GM23248 (cell line): Measurements from ENCODE around the gene MYO1D.

Experiments
- EZH2 ChIP-seq: fragments of 200-600 bp; sonication (generic); IDR thresholded peaks from 2 replicates; pipeline ENCODE4 v1.6.1; 2018; ENCODE audit warnings: antibody characterized with exemption, mild to moderate bottlenecking; ENCODE audit not compliant: insufficient read depth, poor library complexity, severe bottlenecking
- EZH2phosphoT487 ChIP-seq: fragments of 200-600 bp; sonication (generic); IDR thresholded peaks from 2 replicates; pipeline ENCODE4 v1.6.1; 2018; ENCODE audit warnings: antibody characterized with exemption, moderate library complexity, mild to moderate bottlenecking, low read depth; ENCODE audit not compliant: insufficient read depth

DNA sequence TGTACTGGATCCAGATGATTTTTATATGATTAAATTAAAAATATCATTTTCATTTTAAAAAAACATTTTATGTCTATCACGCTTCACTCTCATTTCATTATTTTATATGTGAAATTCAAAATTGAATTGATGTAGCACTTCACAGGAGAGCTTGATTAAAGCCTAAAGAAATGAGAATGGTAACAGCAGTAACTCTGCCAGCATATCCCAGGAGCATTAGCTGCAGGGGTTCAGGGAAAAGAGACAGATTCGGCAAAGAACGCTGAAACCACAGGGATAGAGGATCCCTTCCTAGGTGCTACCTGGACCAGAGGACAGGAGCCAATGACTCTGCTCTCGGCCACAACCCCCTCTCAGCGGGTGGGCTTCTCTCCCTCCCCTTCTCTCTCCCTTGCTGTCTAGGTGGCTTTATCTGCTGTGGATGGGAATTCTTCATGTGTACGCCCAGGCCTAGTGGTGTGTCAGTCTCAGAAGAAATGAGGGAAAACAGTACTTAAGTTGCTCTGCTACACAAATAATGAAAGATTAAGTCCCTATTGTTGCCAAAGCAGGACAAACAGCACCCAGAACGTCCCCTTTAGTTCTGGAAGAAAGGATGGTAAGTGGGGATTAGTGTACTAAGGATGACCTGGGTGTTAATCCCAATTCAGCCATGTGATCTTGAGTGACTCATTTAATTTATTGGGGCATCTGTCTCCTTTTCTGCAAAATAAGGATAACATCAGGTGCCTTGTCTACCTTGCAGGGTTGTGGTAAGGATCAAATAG, 266.9 kb downstream of the MYO1D start:
- no peak for TF ChIP-seq EZH2phosphoT487
- no peak for TF ChIP-seq EZH2
